Suprapubic skin (tissue), 4 donors: ENCODE data around the gene MXRA5. TPM values are rescaled to one million over a fixed set of nuclear protein-coding genes. Genes with fewer than 3 reads are reported as not detected.

ENCODE experiments used
- DNase-seq, 2 donors: peaks; one replicate each; pipeline ENCODE4 v3.0.0-alpha.2; 2019; ENCODE audit warnings: low spot score in 2 of 2
- H3K27ac ChIP-seq: fragments of 200-600 bp; sonication (generic); one replicate; pipeline ENCODE4 v1.5.1; 2019
- H3K27me3 ChIP-seq: fragments of 200-600 bp; sonication (generic); one replicate; pipeline ENCODE4 v1.5.1; 2019
- H3K36me3 ChIP-seq: fragments of 200-600 bp; sonication (generic); one replicate; pipeline ENCODE4 v1.5.1; 2019
- H3K4me1 ChIP-seq: fragments of 200-600 bp; sonication (generic); one replicate; pipeline ENCODE4 v1.5.1; 2019
- H3K4me3 ChIP-seq: fragments of 200-600 bp; sonication (generic); one replicate; pipeline ENCODE4 v1.5.1; 2019; ENCODE audit warnings: mild to moderate bottlenecking
- H3K9me3 ChIP-seq: fragments of 200-600 bp; sonication (generic); one replicate; pipeline ENCODE4 v1.5.1; 2019
- CTCF ChIP-seq, 2 donors: fragments of 200-600 bp in 1 of 2; fragments of 450-650 bp in 1 of 2; sonication (generic) in 1 of 2; IDR thresholded peaks; one replicate each; pipeline ENCODE4 v1.5.1; 2016 to 2019; ENCODE audit warnings: antibody characterized with exemption in 2 of 2, mild to moderate bottlenecking in 1 of 2, moderate library complexity in 1 of 2
- EP300 ChIP-seq: sonication (generic); formaldehyde crosslinking; IDR thresholded peaks from one replicate; pipeline ENCODE4 v1.6.1; 2017; ENCODE audit warnings: antibody characterized with exemption
- POLR2A ChIP-seq, 2 donors: fragments of 450-650 bp; IDR thresholded peaks; one replicate each; pipeline ENCODE4 v1.6.1; 2017; ENCODE audit warnings: antibody characterized with exemption in 2 of 2, mild to moderate bottlenecking in 2 of 2, moderate library complexity in 2 of 2
- POLR2AphosphoS5 ChIP-seq, 3 donors: sonication (generic); formaldehyde crosslinking; IDR thresholded peaks; one replicate each; pipeline ENCODE4 v1.6.1; 2017; ENCODE audit warnings: antibody characterized with exemption in 3 of 3
- WGBS: methylation state at CpG from one replicate; pipeline ENCODE4 v1.1.5; 2018; 5-methylcytosine and 5-hydroxymethylcytosine counted together
- total RNA-seq, 4 donors: library from RNA; depleted of rRNA; stranded (reverse); fragments of >200 nt; gene quantifications; one replicate each; pipeline ENCODE4 v1.1.0, GENCODE V29; 2016

Gene MXRA5
- 10 to 100 TPM; 12.1 to 27.8 (median 13.5) TPM for total RNA-seq

GRCh38 chrX:3346501-3347259 lies at the start of gene MXRA5:
TSS of gene MXRA5 (minus strand) at chrX:3346652. CDS start at chrX:3343833, 2,819 bp downstream.
- peaks cover 5% of the 10 kb centered on the region for H3K4me1 ChIP-seq
- WGBS = under 1% methylated on average over 44 of the region's 70 CpGs
- H3K9me3 ChIP-seq = no peaks in the 10 kb centered on the region
- no peak for TF ChIP-seq POLR2AphosphoS5 (IDR thresholded peaks at IDR 0.05)
- no peak for TF ChIP-seq EP300
- no peak for TF ChIP-seq POLR2A (IDR thresholded peaks at IDR 0.05)
- no peak for DNase-seq
- H3K27me3 ChIP-seq = no peaks in the 10 kb centered on the region
- H3K36me3 ChIP-seq = no peaks in the 10 kb centered on the region
- peak within 1 kb of the TSS; percentile 58 for H3K4me3 ChIP-seq
- peak within 1 kb of the TSS; percentile 84 for H3K27ac ChIP-seq

GRCh38 chrX:3393581-3394111 lies 47.2 kb upstream of the MXRA5 start:
- no peak for TF ChIP-seq POLR2AphosphoS5 (IDR thresholded peaks at IDR 0.05)
- TF ChIP-seq CTCF (IDR thresholded peaks at IDR 0.05) = no peak
- no peak for TF ChIP-seq POLR2A (IDR thresholded peaks at IDR 0.05)
- no peak for TF ChIP-seq EP300
- 54% methylated on average over 7 of the region's 7 CpGs for WGBS
- Histone ChIP-seq H3K27ac (no peak overlapping the region), H3K4me1 (no peaks in the 10 kb centered on the region), H3K27me3 (no peaks in the 10 kb centered on the region), H3K36me3 (no peaks in the 10 kb centered on the region), H3K4me3 (no peak overlapping the region), H3K9me3 (no peaks in the 10 kb centered on the region)
- no peak for DNase-seq

DNA sequence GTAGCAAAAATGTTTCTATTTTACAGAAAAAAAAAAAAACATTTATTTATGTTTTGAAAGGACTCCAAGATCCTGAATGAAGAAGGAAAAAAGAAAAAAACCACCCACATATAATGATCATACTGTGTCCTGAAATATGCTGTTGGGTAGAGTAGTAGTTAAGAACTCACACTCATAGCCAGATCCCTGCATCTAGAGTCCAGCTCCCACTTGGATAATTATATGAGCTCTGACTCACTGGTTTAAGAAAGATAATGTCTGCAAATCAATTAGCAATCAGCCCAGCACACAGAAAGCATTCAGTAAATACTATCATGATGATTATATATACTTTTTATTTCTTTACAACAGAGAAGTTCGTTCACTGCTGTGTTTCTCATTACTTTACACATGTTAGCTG lies 46.7 kb upstream of the MXRA5 start:
- 34% methylated on average over 1 of the region's 1 CpG for WGBS
- no peaks in the 10 kb centered on the region for H3K36me3 ChIP-seq
- DNase-seq = no peak
- H3K9me3 ChIP-seq = no peaks in the 10 kb centered on the region
- H3K27me3 ChIP-seq = no peaks in the 10 kb centered on the region
- no peak overlapping the region for H3K27ac ChIP-seq
- TF ChIP-seq POLR2A (IDR thresholded peaks at IDR 0.05) = no peak
- no peak for TF ChIP-seq CTCF (IDR thresholded peaks at IDR 0.05)
- no peak for TF ChIP-seq EP300
- TF ChIP-seq POLR2AphosphoS5 (IDR thresholded peaks at IDR 0.05) = no peak
- no peak overlapping the region for H3K4me3 ChIP-seq
- no peaks in the 10 kb centered on the region for H3K4me1 ChIP-seq

GRCh38 chrX:3388457-3388856 lies 42.0 kb upstream of the MXRA5 start:
- Histone ChIP-seq H3K4me1 (no peaks in the 10 kb centered on the region), H3K27me3 (no peaks in the 10 kb centered on the region), H3K4me3 (no peak overlapping the region), H3K27ac (no peak overlapping the region), H3K36me3 (no peaks in the 10 kb centered on the region), H3K9me3 (no peaks in the 10 kb centered on the region)
- no peak for TF ChIP-seq POLR2AphosphoS5 (IDR thresholded peaks at IDR 0.05)
- no peak for TF ChIP-seq POLR2A (IDR thresholded peaks at IDR 0.05)
- no peak for TF ChIP-seq EP300
- no peak for TF ChIP-seq CTCF (IDR thresholded peaks at IDR 0.05)
- 35% methylated on average over 2 of the region's 2 CpGs for WGBS
- DNase-seq = no peak

DNA sequence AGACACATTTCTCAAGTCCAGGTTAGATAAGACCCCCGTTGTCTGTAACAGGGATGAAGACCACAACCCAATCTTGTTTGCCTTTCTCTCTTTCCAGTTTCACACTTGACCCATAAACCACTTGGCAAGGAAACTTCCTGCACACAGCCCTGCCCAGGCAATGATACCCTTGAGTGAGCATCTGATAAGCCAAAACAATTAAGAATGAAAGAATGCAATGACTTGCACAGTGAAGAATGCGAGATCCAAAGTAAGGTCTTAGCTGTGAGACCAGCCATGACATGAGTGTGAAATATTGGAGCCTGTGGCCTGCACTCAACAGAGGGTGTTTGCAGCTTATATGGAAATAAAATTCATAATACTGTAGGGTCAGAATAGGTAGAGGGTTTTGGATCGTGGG lies 37.9 kb upstream of the MXRA5 start:
- H3K27me3 ChIP-seq = no peaks in the 10 kb centered on the region
- no peak for DNase-seq
- no peaks in the 10 kb centered on the region for H3K9me3 ChIP-seq
- no peaks in the 10 kb centered on the region for H3K4me1 ChIP-seq
- WGBS = 65% methylated on average over 3 of the region's 3 CpGs
- TF ChIP-seq CTCF (IDR thresholded peaks at IDR 0.05) (no peak), POLR2A (IDR thresholded peaks at IDR 0.05) (no peak), POLR2AphosphoS5 (IDR thresholded peaks at IDR 0.05) (no peak), EP300 (no peak)
- H3K27ac ChIP-seq = no peak overlapping the region
- no peak overlapping the region for H3K4me3 ChIP-seq
- H3K36me3 ChIP-seq = no peaks in the 10 kb centered on the region
